ENCODE measurements around the gene PFDN1.

DNA sequence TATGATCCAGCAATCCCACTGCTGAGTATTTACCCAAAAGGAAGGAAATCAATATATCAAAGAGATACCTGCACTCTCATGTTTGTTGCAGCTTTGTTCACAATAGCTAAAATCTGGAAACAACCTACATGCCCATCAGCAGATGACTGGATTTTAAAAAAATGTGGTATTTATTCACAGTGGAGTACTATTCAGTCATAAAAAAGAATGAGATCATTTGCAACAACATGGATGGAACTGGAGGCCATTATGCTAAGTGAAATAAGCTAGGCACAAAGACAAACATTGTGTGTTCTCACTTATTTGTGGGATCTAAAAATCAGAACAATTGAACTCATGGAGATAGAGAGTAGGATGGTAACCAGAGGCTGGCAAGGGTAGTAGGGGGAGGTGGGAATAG, 94.8 kb downstream of the PFDN1 start:
- TF ChIP-seq POLR2A (IDR thresholded peaks at IDR 0.05), result no peak
- TF ChIP-seq, protein P1, sequence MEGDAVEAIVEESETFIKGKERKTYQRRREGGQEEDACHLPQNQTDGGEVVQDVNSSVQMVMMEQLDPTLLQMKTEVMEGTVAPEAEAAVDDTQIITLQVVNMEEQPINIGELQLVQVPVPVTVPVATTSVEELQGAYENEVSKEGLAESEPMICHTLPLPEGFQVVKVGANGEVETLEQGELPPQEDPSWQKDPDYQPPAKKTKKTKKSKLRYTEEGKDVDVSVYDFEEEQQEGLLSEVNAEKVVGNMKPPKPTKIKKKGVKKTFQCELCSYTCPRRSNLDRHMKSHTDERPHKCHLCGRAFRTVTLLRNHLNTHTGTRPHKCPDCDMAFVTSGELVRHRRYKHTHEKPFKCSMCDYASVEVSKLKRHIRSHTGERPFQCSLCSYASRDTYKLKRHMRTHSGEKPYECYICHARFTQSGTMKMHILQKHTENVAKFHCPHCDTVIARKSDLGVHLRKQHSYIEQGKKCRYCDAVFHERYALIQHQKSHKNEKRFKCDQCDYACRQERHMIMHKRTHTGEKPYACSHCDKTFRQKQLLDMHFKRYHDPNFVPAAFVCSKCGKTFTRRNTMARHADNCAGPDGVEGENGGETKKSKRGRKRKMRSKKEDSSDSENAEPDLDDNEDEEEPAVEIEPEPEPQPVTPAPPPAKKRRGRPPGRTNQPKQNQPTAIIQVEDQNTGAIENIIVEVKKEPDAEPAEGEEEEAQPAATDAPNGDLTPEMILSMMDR (IDR thresholded peaks at IDR 0.05), result no peak
